Mucosa of stomach (tissue), 1 donor: ENCODE results near the gene UBE2R2.
"Not testable (repeated sequence)": the region's sequence is repeated elsewhere in the genome, so short reads cannot be mapped to it uniquely, and the experiment has no call there.

Experiments
- H3K27me3 ChIP-seq: one replicate; pipeline ENCODE4 v1.7.0; 2013; ENCODE audit warnings: mild to moderate bottlenecking, low read length; ENCODE audit not compliant: control insufficient read depth, insufficient read depth
- H3K36me3 ChIP-seq: one replicate; pipeline ENCODE4 v1.7.0; 2013; ENCODE audit warnings: low read length; ENCODE audit not compliant: control insufficient read depth, insufficient read depth
- H3K4me1 ChIP-seq: one replicate; pipeline ENCODE4 v1.7.0; 2013; ENCODE audit warnings: mild to moderate bottlenecking, low read length; ENCODE audit not compliant: control insufficient read depth, insufficient read depth
- H3K4me3 ChIP-seq: one replicate; pipeline ENCODE4 v1.7.0; 2013; ENCODE audit warnings: low read length
- H3K9ac ChIP-seq: one replicate; pipeline ENCODE4 v1.7.0; 2013; ENCODE audit warnings: mild to moderate bottlenecking, low read length, moderate library complexity
- H3K9me3 ChIP-seq: one replicate; pipeline ENCODE4 v1.7.0; 2013; ENCODE audit warnings: mild to moderate bottlenecking, low read length, moderate library complexity; ENCODE audit not compliant: control insufficient read depth
- donor health status: Pancreatic carcinoma.

Gene UBE2R2, protein sequence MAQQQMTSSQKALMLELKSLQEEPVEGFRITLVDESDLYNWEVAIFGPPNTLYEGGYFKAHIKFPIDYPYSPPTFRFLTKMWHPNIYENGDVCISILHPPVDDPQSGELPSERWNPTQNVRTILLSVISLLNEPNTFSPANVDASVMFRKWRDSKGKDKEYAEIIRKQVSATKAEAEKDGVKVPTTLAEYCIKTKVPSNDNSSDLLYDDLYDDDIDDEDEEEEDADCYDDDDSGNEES

DNA sequence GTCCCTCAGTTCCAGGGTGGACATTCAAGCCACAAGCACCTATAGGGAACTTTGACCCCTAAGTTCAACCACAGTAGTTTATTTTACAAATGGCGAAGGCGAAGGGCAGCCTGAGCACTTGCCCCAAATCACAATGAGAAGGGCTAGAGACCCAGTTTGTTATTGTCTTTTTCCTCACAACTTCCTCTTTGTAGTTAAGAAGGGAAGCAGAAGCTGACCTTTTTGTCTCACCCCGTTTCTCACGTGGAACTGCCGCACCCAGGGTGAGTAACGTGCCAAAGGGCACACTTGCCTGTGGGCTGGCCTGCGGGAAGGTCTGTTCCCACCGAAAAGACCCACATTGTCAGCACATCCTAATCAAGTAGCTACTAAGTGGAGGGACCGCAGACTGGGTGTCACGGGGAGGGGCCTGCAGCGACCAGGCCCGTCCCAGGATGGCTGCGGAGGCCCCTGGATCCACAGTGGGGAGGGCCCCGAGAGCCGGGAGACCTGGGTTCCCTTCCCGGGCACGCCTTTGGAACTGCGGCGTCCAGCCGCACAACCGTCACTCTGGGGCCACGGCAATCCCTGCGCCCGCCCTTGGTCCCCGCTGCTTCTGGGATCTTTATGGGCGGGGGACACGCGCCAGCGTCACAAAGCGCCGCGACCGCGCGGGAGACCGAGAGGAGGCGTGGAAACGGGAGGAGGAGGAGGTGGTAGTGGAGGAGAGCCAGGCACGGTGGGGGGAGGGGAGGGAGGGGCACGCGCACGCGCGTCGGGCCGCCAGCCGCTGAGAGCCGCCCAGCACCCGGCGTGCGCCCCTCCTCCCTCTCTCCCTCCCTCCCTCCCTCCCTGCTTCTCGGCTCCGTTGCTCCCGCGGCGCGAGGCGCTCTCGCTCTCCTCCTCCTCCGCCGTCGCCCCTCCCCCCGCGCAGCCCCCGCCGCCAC, at the start of gene UBE2R2:
UBE2R2 (plus strand) TSS at position 834 of the 926 bp plus-strand sequence. CDS start 598 bp downstream, outside the sequence.
- no peaks in the 10 kb centered on the region for H3K9me3 ChIP-seq
- H3K4me3 ChIP-seq, result peak within 1 kb of the TSS; percentile 36
- H3K4me1 ChIP-seq, result peaks cover 49% of the 10 kb centered on the region
- peak within 1 kb of the TSS; percentile 95 for H3K9ac ChIP-seq
- H3K36me3 ChIP-seq, result no peaks in the 10 kb centered on the region
- no peaks in the 10 kb centered on the region for H3K27me3 ChIP-seq

DNA sequence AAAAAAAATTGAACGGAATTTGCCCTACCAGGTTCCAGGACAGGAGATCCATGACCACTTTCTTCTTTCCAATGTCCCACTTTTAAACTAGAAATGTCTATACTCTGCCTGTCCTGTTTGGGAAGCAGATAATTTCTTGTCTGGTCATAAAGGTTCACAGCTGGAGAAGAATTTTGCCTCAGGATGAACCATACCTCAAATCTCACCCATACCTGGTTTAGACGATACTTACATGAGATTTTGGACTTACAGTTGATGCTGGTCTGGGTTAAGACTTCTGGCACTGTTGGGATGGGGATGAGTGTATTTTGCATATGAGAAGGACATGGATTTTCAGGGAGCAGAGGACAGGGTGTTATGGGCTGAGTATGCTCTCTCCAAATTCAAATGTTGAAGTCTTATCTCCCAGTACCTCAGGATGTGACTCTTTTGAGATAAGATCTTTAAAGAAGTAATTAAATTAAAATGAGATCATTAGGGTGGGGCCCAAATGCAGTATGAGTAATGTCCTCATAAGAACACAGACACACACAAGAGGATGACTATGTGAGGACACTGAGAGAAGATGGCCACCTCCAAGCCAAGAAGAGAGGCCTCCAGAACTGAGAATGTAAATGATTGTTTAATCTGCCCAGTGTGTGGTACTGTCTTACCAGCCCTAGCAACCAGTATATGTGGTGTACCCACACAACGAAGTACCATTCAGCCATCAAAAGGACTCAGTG, 46.6 kb upstream of the UBE2R2 start:
- not testable (repeated sequence) for H3K4me1 ChIP-seq, H3K9me3 ChIP-seq, H3K27me3 ChIP-seq, H3K9ac ChIP-seq, H3K4me3 ChIP-seq, H3K36me3 ChIP-seq

DNA sequence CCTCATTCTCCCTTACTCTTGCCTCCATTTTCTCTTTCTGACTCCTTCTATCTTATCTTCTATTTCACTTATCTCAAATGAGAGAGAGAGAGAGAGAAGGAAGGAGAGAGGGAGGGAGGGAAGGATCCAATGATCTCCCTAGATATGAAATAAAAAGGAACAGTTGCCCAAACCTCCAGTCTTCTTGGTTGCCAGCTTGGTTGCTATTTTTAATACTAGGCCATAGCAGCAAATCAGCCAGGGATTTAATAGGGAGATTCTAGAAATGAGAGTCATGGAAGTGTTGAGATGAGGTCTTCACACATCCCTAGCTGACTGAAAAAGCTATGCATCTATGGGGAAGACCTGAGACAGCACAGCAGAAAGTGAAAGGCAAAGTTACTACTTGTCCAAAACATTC, 43.8 kb upstream of the UBE2R2 start:
- H3K36me3 ChIP-seq, H3K9ac ChIP-seq, H3K27me3 ChIP-seq, H3K9me3 ChIP-seq, H3K4me3 ChIP-seq, H3K4me1 ChIP-seq: not testable (repeated sequence)

DNA sequence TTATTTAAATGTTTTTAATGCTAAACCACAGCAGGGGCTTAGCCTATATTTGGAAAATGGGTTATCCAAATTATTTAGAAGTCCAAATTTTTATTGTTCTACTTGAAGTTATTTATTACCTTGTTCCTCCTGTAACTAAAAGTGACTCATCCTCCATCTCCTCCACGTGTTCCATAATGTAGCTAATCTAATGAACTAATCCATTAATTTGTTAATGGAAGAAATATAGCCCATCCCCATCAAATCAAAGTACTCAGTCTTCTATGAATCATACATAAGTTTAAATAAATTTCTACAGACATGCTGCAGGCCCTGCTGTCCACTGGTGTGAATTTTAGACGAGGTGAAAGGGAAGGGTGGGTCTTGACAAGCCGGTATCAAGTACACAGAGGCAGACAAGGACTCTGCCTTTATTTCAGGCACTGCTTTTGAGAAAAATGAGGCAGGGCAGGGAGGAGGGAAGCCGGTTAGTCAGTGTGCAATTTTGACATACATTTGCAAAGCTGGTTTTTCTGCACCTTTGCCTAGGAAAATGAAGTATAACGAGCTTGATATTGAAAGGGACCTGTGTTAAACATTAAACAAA, 42.8 kb upstream of the UBE2R2 start:
- H3K4me1 ChIP-seq, H3K9ac ChIP-seq, H3K36me3 ChIP-seq, H3K27me3 ChIP-seq, H3K9me3 ChIP-seq, H3K4me3 ChIP-seq: not testable (repeated sequence)

DNA sequence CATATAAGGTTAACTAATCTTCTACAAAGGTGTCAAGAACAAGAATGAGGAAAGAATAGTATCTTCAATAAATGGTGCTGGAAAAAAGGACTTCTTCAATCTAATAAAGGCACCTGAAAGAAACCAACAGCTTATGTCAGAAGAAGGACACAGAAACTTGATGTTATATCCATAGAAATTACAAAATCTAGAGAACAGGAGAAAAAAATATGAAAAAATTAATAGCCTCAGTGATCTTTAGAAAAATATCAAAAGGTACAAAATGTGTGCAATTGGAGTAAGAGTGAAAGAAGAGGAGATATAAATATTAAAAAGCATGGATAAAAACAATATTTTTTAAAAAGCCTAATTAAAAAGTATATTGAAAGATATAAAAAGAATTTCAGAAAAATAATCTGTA, 40.4 kb upstream of the UBE2R2 start:
- no peaks in the 10 kb centered on the region for H3K9me3 ChIP-seq
- no peak overlapping the region for H3K9ac ChIP-seq
- no peaks in the 10 kb centered on the region for H3K36me3 ChIP-seq
- H3K4me1 ChIP-seq, result peaks cover 8% of the 10 kb centered on the region
- no peak overlapping the region for H3K4me3 ChIP-seq
- H3K27me3 ChIP-seq, result no peaks in the 10 kb centered on the region

DNA sequence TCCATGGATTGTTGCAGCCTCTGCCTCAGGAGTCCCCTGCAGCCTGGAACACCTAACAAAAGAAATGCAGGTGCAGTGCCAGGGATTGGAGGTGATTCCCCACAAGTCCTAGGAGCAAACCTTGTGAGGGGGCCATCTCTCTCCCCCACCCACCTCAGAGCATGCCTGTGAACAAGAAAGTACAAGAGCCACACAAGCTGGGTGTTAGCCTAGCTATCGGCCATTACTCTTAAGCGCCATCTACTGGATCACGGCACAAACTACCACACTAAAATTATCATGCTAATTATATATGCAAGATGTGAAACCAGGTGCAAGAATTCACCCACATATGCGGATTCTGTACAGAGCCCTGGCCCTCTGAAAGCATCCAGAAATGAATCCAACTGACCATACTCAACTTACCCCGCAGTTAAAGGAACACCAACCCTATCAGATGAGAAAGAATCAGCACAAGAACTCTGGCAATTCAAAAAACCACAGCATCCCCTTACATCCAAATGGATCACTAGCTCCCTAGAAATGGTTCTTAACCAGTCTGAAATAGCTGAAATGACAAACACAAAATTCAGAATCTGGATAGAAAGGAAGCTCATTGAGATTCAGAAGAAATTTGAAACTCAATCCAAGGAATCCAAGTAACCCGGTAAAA, 38.1 kb upstream of the UBE2R2 start:
- H3K9me3 ChIP-seq, result no peaks in the 10 kb centered on the region
- no peaks in the 10 kb centered on the region for H3K4me1 ChIP-seq
- no peak overlapping the region for H3K4me3 ChIP-seq
- H3K27me3 ChIP-seq, result no peaks in the 10 kb centered on the region
- H3K9ac ChIP-seq, result no peak overlapping the region
- no peaks in the 10 kb centered on the region for H3K36me3 ChIP-seq

DNA sequence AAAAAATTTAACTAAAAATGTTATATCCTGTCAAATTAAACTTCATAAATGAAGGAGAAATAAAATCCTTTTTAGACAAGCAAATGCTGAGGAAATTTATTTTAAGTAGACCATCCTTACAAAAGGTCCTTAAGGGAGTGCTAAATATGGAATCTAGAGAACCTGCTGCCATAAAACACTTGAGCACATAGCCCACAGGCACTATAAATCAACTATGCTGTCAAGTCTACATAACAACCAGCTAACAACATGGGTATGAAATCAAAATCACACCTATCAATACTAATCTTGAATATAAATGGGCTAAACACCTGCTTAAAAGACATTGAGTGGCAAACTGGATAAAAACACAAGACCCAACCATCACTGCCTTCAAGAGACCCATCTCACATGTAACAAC, 36.7 kb upstream of the UBE2R2 start:
- Histone ChIP-seq H3K9ac (no peak overlapping the region), H3K9me3 (no peaks in the 10 kb centered on the region), H3K36me3 (no peaks in the 10 kb centered on the region), H3K4me3 (no peak overlapping the region), H3K27me3 (no peaks in the 10 kb centered on the region), H3K4me1 (no peaks in the 10 kb centered on the region)

DNA sequence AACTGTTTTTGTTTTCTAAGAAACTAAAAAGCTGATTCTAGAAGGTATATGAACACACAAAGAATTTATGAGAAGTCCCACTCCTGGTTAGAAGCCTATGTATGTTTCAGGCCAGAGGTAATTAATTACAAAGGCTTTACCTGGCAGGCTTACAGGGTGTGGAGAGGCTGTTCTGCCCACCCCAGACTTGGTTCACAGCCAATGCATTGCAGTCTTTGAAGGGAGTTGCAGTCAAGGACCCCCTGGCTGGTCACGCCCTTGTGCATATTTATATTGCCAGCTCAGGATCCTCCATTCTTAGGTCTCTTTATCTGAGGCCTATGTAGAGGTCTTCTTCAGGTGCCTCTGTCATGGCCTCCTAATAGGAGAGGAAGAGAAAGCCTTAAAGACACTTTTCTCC, 35.2 kb upstream of the UBE2R2 start:
- H3K4me3 ChIP-seq, result no peak overlapping the region
- no peaks in the 10 kb centered on the region for H3K4me1 ChIP-seq
- H3K9me3 ChIP-seq, result no peaks in the 10 kb centered on the region
- H3K36me3 ChIP-seq, result no peaks in the 10 kb centered on the region
- H3K27me3 ChIP-seq, result no peaks in the 10 kb centered on the region
- no peak overlapping the region for H3K9ac ChIP-seq

DNA sequence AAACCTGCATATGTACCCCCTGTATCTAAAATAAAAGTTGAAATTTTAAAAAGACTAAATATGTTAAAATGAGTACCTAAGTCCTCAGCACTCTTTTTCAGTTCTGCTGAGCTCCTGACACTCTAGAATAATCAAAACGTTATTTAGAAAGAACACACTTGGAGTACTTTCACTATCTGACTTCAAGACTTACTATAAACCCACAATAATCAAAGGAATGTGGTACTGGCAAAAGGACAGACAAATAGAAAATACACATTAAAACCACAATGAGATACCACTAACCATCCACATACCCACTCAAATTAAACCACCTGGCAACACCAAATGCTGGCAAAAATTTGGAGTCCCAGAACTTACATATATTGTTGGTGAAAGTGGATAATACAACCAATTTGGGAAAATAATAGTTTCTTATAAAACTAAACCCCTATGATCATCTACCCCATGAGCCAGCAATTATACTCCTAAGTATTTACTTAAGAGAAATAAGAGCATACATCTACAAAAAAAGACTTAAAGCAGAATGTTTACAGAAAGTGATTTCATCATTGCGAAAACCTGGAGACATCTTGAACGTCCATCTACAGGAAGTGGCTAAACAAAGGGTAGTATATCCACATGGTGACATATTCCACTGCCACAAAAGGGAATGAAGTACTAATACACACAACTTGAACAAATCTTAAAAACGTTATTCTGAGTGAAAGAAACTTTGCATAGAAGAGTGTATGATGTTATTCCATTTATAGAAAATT, 34.4 kb upstream of the UBE2R2 start:
- H3K9me3 ChIP-seq, result no peaks in the 10 kb centered on the region
- H3K4me1 ChIP-seq, result no peaks in the 10 kb centered on the region
- H3K27me3 ChIP-seq, result no peaks in the 10 kb centered on the region
- no peak overlapping the region for H3K9ac ChIP-seq
- H3K36me3 ChIP-seq, result no peaks in the 10 kb centered on the region
- H3K4me3 ChIP-seq, result no peak overlapping the region

DNA sequence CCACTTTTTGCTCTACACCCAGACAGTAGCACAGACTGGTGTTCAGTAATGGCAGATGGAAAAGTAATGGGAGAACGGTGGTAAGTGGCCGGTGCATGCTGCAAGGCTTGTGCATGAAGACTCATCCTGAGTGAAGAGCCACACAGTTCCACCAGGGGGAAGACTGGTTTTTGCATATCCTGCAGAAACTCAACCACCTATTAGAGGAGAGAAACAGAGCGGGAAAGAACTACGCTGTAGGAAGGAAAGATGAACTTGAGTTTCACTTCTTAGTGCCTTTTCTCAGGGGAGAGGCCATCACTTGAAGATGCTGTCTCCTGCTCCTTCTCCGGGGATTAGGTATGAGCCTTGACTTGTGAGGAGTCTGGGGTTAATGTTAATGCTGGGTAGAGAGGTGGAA, 31.0 kb upstream of the UBE2R2 start:
- Histone ChIP-seq H3K27me3 (no peaks in the 10 kb centered on the region), H3K4me3 (no peak overlapping the region), H3K9me3 (no peaks in the 10 kb centered on the region), H3K4me1 (no peaks in the 10 kb centered on the region), H3K9ac (no peak overlapping the region), H3K36me3 (no peaks in the 10 kb centered on the region)

DNA sequence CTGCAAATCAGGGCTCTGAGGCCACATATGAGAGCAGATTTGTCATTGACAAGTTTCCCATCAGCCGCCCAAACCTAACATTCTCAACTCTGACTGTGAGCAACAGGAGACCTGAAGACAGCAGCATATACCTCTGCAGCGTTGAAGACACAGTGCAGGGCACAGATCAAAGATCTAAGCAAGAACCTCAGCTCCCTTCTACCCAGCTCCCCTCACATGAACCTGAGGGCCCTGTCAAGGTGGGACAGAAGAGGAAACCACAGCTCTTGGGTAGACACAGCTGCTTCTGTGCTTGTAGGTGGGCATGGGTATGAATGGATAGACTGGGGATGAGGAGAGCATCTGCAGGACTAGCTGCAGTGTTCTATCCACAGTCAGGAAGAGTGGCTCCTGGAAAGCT, 30.3 kb upstream of the UBE2R2 start:
- Histone ChIP-seq H3K27me3 (no peaks in the 10 kb centered on the region), H3K36me3 (no peaks in the 10 kb centered on the region), H3K9me3 (no peaks in the 10 kb centered on the region), H3K4me1 (no peaks in the 10 kb centered on the region), H3K4me3 (no peak overlapping the region), H3K9ac (no peak overlapping the region)
